DND-41 (cell line): Measurements from ENCODE around the gene RAMP3.

ENCODE experiments used
- EZH2 ChIP-seq: IDR thresholded peaks from 3 replicates; pipeline ENCODE4 v1.6.1; 2012; ENCODE audit warnings: borderline replicate concordance, low read depth, mild to moderate bottlenecking, moderate library complexity, low read length, inconsistent platforms; ENCODE audit not compliant: severe bottlenecking
- TF ChIP-seq, protein P1 (sequence below): IDR thresholded peaks from 2 replicates; pipeline ENCODE4 v1.5.1; 2012; ENCODE audit warnings: borderline replicate concordance, low read length, moderate library complexity, mild to moderate bottlenecking; ENCODE audit not compliant: poor library complexity, severe bottlenecking; ENCODE audit errors: extremely low read depth

DNA sequence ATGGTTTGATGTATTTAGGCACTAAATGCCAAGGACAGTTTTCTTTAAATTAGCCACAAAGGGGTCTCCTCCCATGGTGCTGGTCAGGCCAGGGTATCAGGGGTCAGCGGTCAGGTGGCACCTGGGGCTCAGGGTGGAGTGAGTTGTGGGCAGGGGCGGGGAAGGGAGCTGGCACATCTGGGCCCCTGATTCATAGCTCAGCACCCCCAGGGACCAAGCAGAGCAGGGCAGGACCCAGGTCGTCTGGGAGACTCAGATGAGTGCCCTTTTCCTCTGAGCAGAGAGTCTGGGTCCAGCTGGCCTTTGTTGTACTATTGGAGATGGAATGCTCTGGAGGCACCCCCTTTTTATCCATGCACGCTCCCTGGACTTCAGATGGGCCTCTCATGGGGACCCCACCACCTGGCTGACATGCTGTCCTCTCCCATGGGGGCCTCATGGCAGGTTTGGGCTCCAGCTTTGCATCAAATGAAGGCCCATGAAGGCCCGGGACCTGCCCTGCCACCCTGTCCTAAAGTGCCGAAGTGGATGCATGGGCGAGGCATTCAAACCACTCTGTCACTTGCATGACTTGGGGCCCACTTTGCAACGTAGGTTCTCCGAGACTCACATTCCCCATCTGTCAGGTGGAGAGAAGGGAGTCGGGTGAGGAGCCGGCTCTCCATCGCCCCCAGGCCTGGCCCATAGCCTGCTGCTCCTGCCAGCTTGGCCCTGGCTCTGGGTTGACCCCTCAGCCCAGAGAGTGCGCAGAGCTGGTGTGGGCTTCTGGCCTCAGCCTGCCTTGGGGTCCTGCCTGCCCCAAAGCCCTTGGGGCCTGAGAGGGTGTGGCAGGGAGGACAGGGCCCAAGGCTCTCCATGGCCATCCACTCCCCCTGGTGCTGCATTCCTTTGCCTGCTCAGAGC is 66.4 kb downstream of the RAMP3 start:
- TF ChIP-seq, protein P1, sequence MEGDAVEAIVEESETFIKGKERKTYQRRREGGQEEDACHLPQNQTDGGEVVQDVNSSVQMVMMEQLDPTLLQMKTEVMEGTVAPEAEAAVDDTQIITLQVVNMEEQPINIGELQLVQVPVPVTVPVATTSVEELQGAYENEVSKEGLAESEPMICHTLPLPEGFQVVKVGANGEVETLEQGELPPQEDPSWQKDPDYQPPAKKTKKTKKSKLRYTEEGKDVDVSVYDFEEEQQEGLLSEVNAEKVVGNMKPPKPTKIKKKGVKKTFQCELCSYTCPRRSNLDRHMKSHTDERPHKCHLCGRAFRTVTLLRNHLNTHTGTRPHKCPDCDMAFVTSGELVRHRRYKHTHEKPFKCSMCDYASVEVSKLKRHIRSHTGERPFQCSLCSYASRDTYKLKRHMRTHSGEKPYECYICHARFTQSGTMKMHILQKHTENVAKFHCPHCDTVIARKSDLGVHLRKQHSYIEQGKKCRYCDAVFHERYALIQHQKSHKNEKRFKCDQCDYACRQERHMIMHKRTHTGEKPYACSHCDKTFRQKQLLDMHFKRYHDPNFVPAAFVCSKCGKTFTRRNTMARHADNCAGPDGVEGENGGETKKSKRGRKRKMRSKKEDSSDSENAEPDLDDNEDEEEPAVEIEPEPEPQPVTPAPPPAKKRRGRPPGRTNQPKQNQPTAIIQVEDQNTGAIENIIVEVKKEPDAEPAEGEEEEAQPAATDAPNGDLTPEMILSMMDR, result no peak
- TF ChIP-seq EZH2, result no peak
